H4 (cell line): Measurements from ENCODE around the gene HAUS8. TPM values are rescaled to one million over a fixed set of nuclear protein-coding genes. Genes with fewer than 3 reads are reported as not detected.

Source experiments
- total RNA-seq: library from RNA; depleted of rRNA; stranded (reverse); fragments of >200 nt; shearing (Covaris generic); gene quantifications from 2 replicates; pipeline ENCODE4 v1.2.3, GENCODE V29; 2014; rRNA removed

Gene HAUS8
- total RNA-seq, 1 experiment from 2014 or later: 22.8 TPM

Other genes with a start within 250 kb of the HAUS8 start
- gene SIN3B, start 246.1 kb downstream of the HAUS8 start, total RNA-seq: 18.6 and 19.6 TPM in 2 replicates
- 0.21 TPM in 1 of 2 replicates, not detected in the other for gene F2RL3, start 186.5 kb downstream of the HAUS8 start, total RNA-seq
- gene CPAMD8, start 48.6 kb downstream of the HAUS8 start, total RNA-seq: not detected in 2 replicates
- gene MYO9B, start 325 bp upstream of the HAUS8 start, total RNA-seq: 15.1 and 21.0 TPM in 2 replicates
- gene USE1, start 139.9 kb upstream of the HAUS8 start, total RNA-seq: 43.2 and 43.4 TPM in 2 replicates
- 6.8 and 8.8 TPM in 2 replicates for gene OCEL1, start 150.8 kb upstream of the HAUS8 start, total RNA-seq
- gene NR2F6, start 170.5 kb upstream of the HAUS8 start, total RNA-seq: 24.8 and 38.6 TPM in 2 replicates
- gene USHBP1, start 189.3 kb upstream of the HAUS8 start, total RNA-seq: not detected in 2 replicates
- gene BABAM1, start 192.0 kb upstream of the HAUS8 start, total RNA-seq: 154 and 167 TPM in 2 replicates
- 0.06 TPM in 1 of 2 replicates, not detected in the other for gene ANKLE1, start 206.4 kb upstream of the HAUS8 start, total RNA-seq
- gene ABHD8, start 228.0 kb upstream of the HAUS8 start, total RNA-seq: 3.5 and 7.5 TPM in 2 replicates
- gene MRPL34, start 230.4 kb upstream of the HAUS8 start, total RNA-seq: 48.0 and 76.2 TPM in 2 replicates
- 20.0 and 34.3 TPM in 2 replicates for gene DDA1, start 234.1 kb upstream of the HAUS8 start, total RNA-seq